HPDE6-E6E7 (cell line): Measurements from ENCODE around the gene TRMT11.
A peak's percentile ranks its signal among the peaks of the same experiment; 100 is the strongest.
"Not testable (repeated sequence)": the region's sequence is repeated elsewhere in the genome, so short reads cannot be mapped to it uniquely, and the experiment has no call there.

Experiments used
- DNase-seq: peaks from one replicate; pipeline ENCODE4 v3.0.0; 2011; ENCODE audit warnings: missing footprints; ENCODE audit errors: extremely low spot score

TRMT11 gene

GRCh38 chr6:125986301-125987025, at the start of gene TRMT11:
TRMT11 (plus strand) TSS chr6:125986540; CDS start chr6:125986551, 11 bp downstream.
- peak; percentile 92 for DNase-seq

GRCh38 chr6:125939026-125939425, 47.3 kb upstream of the TRMT11 start:
- DNase-seq = no peak

DNA sequence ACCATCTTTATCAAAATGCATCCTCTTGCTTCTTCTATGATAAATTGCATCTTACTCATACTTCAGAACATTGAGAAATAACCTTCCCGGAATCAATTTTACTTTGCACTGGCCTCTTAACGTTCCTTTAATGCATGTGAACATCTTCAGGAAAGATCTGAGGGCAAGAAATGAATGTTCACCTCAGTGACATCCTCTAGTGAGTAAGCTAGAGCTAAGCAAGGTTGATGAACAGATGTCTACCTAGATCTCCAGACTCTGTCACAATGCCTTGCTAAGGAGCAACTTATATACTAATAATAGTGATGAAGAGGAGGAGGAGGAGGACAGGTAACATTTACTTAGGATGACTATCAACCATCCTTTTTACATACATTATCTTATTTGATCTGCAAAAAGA, 46.5 kb upstream of the TRMT11 start:
- no peak for DNase-seq

GRCh38 chr6:125940247-125941041, 45.9 kb upstream of the TRMT11 start:
- DNase-seq = no peak

DNA sequence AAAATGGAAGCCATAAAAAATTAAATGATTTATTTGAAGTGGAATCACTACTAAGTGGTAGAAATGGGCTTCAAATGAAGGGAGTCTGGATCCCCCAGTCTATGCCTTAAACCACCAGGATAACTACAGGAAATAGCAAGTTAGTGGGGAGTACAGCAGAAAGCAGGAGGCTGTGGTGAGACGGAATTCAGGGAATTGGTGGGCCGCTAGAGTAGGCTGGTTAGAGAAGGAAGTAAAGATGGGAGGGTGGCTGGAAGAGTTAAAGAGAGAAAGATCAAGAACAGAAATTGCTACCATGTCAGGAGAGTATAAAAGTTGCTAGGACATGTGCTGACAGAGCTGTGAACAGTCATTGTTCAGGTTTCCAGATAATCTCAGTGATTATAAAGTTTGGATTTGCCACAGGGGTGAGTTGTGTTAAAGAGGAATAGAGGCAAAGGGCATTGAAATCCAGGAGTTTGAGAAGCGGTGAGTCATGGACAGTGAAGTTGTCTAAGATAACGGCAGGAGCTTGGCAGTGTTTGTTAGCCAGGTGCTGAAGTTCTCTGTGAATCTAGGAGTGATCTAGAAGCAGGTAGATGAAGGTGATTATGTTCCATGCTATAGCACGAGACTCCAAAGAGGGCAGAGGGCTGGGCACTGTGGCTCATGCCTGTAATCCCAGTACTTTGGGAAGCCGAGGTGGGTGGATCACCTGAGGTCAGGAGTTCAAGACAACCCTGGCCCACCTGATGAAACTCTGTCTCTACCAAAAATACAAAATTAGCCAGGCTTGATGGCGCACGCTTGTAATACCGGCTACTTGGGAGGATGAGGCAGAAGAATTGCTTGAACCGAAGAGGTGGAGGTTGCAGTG, 43.4 kb upstream of the TRMT11 start:
- DNase-seq = no peak

- no peak for DNase-seq
Measured at GRCh38 chr6:125943528-125944433, 42.6 kb upstream of the TRMT11 start.

DNA sequence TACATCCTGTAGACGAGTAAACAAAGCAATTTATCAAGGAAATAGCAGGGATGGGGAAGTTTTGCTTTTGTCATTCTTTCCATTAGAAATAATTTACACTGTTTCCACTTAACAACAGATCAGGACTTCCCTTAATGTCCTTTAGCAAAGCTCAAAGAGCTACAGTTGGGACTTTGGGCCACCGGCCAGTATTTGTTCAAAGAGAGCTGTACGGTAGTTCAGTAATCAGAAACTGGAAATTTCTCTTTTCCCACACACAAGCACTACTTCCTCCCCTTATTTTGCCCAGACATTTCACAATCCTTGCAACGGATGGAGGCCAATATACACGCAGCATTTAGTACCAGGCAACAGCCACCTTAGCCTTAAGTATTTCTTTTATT, 41.9 kb upstream of the TRMT11 start:
- DNase-seq = no peak

DNA sequence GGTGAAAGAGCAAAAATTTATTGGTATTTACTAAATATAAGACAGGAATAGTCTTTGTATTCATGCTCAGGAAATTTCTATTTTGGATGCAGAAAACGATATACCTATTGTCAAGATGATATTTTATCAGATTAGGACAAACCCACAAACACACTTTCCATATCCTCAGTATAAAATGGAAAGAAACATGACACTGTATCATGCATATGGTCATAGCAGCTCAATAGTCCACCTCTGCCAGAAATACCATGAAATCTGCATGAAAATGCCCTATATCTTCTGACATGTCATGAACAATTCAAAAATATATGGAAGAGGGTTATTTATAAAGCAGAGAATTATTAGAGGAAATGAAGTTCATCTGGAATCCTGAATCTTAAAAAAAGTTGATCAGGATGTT, 41.4 kb upstream of the TRMT11 start:
- DNase-seq = no peak

GRCh38 chr6:125945378-125946141, 40.8 kb upstream of the TRMT11 start:
- DNase-seq = no peak

- DNase-seq = no peak
Measured at GRCh38 chr6:125947615-125948014, 38.7 kb upstream of the TRMT11 start.

DNA sequence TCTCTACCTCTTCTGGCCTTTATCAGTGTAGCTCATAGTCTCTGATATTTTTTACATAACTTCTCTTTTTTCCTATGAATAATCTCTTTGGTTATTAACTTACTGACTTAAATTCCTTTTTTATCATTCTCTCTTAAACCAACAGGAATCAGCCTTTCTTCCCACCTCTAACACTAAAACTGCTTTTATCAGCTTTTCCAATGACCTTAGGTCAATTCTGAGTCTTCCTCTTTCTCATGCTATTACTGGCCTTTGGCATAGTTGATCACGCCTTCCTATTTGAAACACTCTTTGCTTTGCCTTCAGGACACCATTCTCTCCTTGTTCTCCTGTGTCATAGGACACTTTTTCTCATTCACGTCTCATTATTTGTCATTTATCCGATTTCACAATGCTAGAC, 37.9 kb upstream of the TRMT11 start:
- DNase-seq = no peak

DNA sequence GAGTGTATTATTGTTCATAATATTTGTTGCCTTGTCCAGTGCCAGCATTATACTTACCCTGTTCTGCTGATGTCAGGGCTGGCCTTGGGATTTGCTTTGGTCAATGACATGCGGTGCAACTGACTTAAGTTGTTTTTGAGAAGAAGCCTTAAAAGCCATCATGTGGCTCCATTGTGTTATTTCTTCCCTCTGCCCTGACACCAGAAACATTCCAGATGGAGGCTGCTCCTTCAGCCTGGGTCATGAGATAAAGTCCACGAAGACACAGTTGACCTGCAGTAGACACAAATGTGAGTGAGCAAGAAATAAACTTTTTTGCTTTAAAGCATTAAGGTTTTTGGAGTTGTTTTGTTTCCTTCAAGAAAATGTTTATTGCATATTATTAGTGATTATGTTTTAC, 37.3 kb upstream of the TRMT11 start:
- DNase-seq = no peak

DNA sequence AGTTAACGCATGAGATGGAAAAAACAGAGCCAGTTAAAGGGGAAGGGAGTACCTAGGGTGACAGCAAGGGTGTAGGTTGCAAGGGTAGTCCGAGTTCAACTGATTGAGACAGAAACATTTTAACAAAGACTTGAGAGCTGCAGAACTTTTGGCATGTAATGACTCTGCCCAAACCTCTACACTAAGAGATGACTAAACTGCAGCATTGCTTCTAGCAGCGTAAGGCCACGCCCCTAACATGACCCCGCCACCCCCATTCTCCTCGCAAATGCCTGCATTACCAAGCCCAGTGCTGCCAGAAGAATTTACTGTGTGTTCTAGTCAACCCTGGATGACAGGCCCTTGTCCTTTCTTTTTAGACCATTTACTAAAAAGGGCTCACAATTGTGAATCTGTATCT, 36.0 kb upstream of the TRMT11 start:
- peak; percentile 55 for DNase-seq

DNA sequence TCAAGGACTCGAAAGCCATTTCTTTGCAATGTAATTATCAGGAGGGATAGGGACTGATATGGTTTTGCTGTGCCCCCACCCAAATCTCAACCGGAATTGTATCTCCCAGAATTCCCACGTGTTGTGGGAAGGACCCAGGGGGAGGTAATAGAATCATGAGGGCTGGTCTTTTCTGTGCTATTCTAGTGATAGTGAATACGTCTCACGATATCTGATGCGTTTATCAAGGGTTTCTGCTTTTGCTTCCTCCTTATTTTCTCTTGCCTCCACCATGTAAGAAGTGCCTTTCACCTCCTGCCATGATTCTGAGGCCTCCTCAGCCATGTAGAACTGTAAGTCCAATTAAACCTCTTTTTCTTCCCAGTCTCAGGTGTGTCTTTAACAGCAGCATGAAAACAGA, 35.6 kb upstream of the TRMT11 start:
- DNase-seq = not testable (repeated sequence)

DNA sequence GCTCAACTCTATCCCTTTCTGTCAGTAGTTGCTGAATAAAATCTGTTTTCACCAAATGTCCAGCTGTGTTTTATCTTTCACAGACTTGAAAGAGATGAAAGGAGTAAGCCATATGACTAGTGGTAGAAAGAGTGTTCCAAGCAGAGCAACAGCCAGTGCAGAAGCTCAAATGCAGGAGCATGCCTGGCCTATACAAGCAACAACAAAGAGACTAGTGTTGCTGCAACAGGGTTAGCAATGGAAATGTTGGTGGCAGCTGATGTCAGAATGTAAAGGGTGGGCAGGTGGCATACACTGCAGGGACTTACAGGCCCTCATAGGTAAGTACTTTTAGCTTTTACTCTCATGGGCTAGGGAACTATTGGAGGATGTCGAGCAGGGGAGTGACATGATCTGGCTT, 35.0 kb upstream of the TRMT11 start:
- no peak for DNase-seq

DNA sequence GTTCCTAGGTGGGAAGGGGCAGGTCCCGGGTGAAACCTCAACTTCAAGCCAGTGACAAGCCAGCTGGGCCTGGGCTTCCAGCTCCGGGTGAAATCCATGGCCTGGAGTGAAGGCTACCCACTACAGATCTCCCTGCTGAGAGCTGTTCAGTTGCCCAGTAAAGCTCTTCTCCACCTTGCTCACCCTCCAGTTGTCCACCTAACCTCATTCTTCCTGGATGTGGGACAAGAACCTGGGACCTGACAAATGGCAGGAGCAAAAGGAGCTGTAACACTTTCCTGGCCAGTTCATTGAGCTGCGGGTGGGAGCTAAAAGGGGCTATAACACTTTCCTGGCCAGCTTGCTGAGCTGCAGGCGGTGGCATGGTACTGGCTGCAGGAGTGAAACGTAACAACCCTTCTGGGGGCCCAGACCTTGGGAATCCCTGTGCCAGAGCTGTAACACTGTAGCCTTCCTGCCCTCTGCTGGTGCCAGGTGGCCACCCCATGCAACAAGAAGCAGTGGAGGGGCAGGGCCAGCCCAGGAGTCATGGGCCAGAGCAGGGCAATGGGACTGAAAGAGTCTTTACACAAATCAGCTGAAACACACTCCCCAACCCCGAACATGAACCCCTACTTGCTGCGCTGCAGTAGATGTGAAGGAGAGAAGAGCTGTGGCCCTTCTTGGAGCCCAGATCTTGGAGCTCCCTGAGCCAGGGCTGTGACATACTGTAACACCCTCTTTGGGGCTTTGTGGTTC, 33.4 kb upstream of the TRMT11 start:
- no peak for DNase-seq

GRCh38 chr6:125953502-125953875, 32.9 kb upstream of the TRMT11 start:
- DNase-seq = no peak

- no peak for DNase-seq
Measured at GRCh38 chr6:125954735-125955339, 31.5 kb upstream of the TRMT11 start.

GRCh38 chr6:125955973-125956372, 30.4 kb upstream of the TRMT11 start:
- DNase-seq = no peak
